PC-3 (cell line): ENCODE results near the gene CHRM4.

Source experiments
- CTCF ChIP-seq: fragments of 300-600 bp; sonication (generic); conservative IDR thresholded peaks from 2 replicates; pipeline ENCODE4 v1.5.1; 2017; ENCODE audit warnings: antibody characterized with exemption, low read depth, mild to moderate bottlenecking, low read length
- EZH2 ChIP-seq: fragments of 300-600 bp; sonication (generic); IDR thresholded peaks from one replicate; pipeline ENCODE4 v1.6.1; 2017; ENCODE audit warnings: antibody characterized with exemption, mild to moderate bottlenecking, low read length; ENCODE audit not compliant: unreplicated experiment

- TF ChIP-seq CTCF (no peak), EZH2 (no peak)
Measured at GRCh38 chr11:46422588-46422987, 31.0 kb upstream of the CHRM4 start.
